Testis (tissue), 2 donors: ENCODE results near the gene KLK15.

Source experiments
- CTCF ChIP-seq, 3 experiments: fragments of 450-650 bp in 2 of 3; fragments of 200-600 bp in 1 of 3; sonication (generic) in 1 of 3; IDR thresholded peaks; one replicate each; pipeline ENCODE4 v1.5.1; 2016 to 2019; ENCODE audit warnings: antibody characterized with exemption in 3 of 3, mild to moderate bottlenecking in 2 of 3, moderate library complexity in 1 of 3
- POLR2A ChIP-seq: fragments of 450-650 bp; IDR thresholded peaks from one replicate; pipeline ENCODE4 v1.6.1; 2017; ENCODE audit warnings: antibody characterized with exemption, mild to moderate bottlenecking, moderate library complexity

- no peak for TF ChIP-seq CTCF (IDR thresholded peaks at IDR 0.05)
- no peak for TF ChIP-seq POLR2A
Observed at GRCh38 chr19:50873056-50873455, 39.7 kb upstream of the KLK15 start, which contains the start of gene KLK2.
